ENCODE measurements around the gene RASAL2. TPM values are rescaled to one million over a fixed set of nuclear protein-coding genes. Genes with fewer than 3 reads are reported as not detected.
A peak's percentile ranks its signal among the peaks of the same experiment; 100 is the strongest.
"Not testable (repeated sequence)": the region's sequence is repeated elsewhere in the genome, so short reads cannot be mapped to it uniquely, and the experiment has no call there.

Gene RASAL2
- total RNA-seq, 8 experiments from 2014 or later: 8.0 to 36.6 (median 23.7) TPM

GRCh38 chr1:178086294-178086693 lies 7.6 kb upstream of the RASAL2 start:
- in situ Hi-C loops (cut with MboI; ENCODE audit: low pct_unique_long_range_greater_than_20kb in 2 of 9, low sequenced_read_pairs in 9 of 9, unreplicated experiment in 9 of 9): no loop called here
- 0 to 100% (median 89%) methylated on average over 1 to 3 of the region's 3 CpGs for WGBS, 10 experiments
- Histone ChIP-seq H3K4me1 (replicated peaks in 1 of 2) (no peaks in the 10 kb centered on the region), H3K4me3 (no peak overlapping the region), H3K27ac (no peak overlapping the region)
- ATAC-seq (replicated peaks in 6 of 8): peak in 2 of 8 experiments; percentile 74 to 88

DNA sequence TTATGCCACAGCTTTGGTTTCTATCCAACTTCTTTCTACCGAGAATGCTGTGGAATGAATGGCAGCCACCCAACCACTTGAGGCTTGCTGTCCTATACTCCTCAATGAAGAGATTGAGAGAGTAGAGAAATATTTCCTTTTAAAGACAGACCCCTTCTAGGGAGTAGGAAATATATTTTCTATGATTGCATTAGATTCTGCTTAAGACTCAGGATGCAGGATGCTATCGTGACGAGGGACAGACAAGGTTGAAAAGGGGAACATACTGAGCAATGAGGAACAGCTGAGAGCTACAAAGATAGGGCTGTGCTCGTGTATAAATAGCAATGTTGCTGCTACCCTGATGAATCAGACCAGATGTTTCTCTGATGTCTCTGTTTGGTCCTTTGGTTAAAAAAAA lies 7.1 kb upstream of the RASAL2 start:
- Histone ChIP-seq H3K27ac (no peak overlapping the region), H3K4me1 (replicated peaks in 1 of 2) (no peaks in the 10 kb centered on the region), H3K4me3 (no peak overlapping the region)
- 0 to 100% (median 82%) methylated on average over 2 to 4 of the region's 4 CpGs for WGBS, 10 experiments
- in situ Hi-C loops (cut with MboI; ENCODE audit: low pct_unique_long_range_greater_than_20kb in 2 of 9, low sequenced_read_pairs in 9 of 9, unreplicated experiment in 9 of 9): no loop called here
- ATAC-seq (replicated peaks in 6 of 8): peak in 2 of 8 experiments; percentile 78 to 87

GRCh38 chr1:178088651-178089050 lies 5.3 kb upstream of the RASAL2 start:
- 33 to 100% (median 83%) methylated on average over 1 to 2 of the region's 2 CpGs; no CpG with 5 or more reads in 3 of the 10 experiments for WGBS, 10 experiments
- Histone ChIP-seq H3K4me1 (replicated peaks in 1 of 2) (peaks cover 0 to 4% of the 10 kb centered on the region in 2 donors), H3K27ac (no peak overlapping the region), H3K4me3 (no peak overlapping the region)
- no peak for ATAC-seq (replicated peaks in 6 of 8)
- in situ Hi-C loops (cut with MboI; ENCODE audit: low pct_unique_long_range_greater_than_20kb in 2 of 9, low sequenced_read_pairs in 9 of 9, unreplicated experiment in 9 of 9): no loop called here

GRCh38 chr1:178091454-178091853 lies 2.5 kb upstream of the RASAL2 start:
- H3K4me1 ChIP-seq (replicated peaks in 1 of 2): peaks cover 11 to 20% of the 10 kb centered on the region in 2 donors
- in situ Hi-C loops (cut with MboI; ENCODE audit: low pct_unique_long_range_greater_than_20kb in 2 of 9, low sequenced_read_pairs in 9 of 9, unreplicated experiment in 9 of 9); ATAC-seq (replicated peaks in 6 of 8); H3K4me3 ChIP-seq; H3K27ac ChIP-seq: not testable (repeated sequence)
- WGBS, 10 experiments: 80 to 100% (median 93%) methylated on average over 1 to 2 of the region's 4 CpGs; no CpG with 5 or more reads in 4 of the 10 experiments

- no peak for ATAC-seq (replicated peaks in 6 of 8)
- in situ Hi-C loops (cut with MboI; ENCODE audit: low pct_unique_long_range_greater_than_20kb in 2 of 9, low sequenced_read_pairs in 9 of 9, unreplicated experiment in 9 of 9): no loop called here
- H3K4me1 ChIP-seq (replicated peaks in 1 of 2): peaks cover 14 to 27% of the 10 kb centered on the region in 2 donors
- H3K4me3 ChIP-seq: peak overlapping the region in 1 of 5 donors; percentile 83
- no peak overlapping the region for H3K27ac ChIP-seq
- 57 to 100% (median 82%) methylated on average over 1 to 3 of the region's 3 CpGs for WGBS, 10 experiments
These were observed 1.7 kb upstream of the RASAL2 start for GRCh38 chr1:178091986-178092745.

GRCh38 chr1:178092878-178093493 lies 918 bp upstream of the RASAL2 start:
- peak overlapping the region; percentile 83 to 94 (median 89) for H3K4me3 ChIP-seq
- peak overlapping the region in 1 of 2 donors; percentile 95 for H3K27ac ChIP-seq
- peak; percentile 6 to 42 (median 30) for ATAC-seq (replicated peaks in 6 of 8)
- 0 to 20% (median 6%) methylated on average over 1 to 11 of the region's 11 CpGs; no CpG with 5 or more reads in 1 of the 10 experiments for WGBS, 10 experiments
- in situ Hi-C loops (cut with MboI; ENCODE audit: low pct_unique_long_range_greater_than_20kb in 2 of 9, low sequenced_read_pairs in 9 of 9, unreplicated experiment in 9 of 9): no loop called here
- H3K4me1 ChIP-seq (replicated peaks in 1 of 2): peaks cover 14 to 31% of the 10 kb centered on the region in 2 donors

GRCh38 chr1:178093494-178093950 lies 382 bp upstream of the RASAL2 start:
- in situ Hi-C loops (cut with MboI; ENCODE audit: low pct_unique_long_range_greater_than_20kb in 2 of 9, low sequenced_read_pairs in 9 of 9, unreplicated experiment in 9 of 9): no loop called here
- ATAC-seq (replicated peaks in 6 of 8): peak; percentile 62 to 88 (median 84)

DNA sequence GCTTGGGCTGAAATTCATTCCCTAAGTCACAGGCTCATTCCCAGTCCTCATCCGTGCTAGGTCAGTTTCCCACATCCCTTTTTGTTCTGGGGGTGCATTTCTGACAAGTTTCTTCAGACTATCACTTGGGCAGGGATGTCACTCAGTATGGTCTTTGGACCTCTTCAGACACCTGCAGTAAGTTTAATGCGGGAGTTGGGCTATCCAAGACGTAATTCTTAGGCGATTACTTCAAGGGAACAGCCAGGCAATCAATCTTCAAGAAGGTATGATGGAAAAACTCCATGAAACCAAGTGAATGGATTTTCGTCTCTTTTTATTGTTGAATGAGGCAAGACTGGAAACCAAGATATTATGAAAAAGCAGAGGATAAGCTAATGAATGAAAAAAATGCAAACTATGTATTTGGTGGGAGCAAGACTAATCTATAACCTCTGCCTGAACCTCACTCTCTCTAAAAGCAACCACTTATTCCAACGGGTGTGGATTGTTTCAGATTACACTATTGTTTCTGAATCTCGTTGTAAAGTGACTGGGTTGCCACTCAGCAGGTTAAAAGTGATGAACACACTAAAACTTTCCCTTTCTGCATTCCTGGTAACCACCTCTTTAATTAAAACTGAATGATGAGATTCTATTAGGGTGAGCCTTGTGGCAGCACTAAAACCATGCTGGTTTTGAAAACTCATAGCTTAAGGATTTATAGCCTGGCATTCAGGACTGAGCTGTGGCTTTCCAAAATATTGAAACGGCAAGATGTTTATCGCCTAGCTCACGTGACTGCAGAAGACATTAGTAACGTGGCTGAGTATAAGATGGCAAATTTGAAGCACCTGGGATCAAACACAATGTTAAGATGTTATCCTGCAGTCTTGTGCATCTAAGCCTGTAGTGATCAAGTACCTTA lies 1.1 kb downstream of the RASAL2 start:
- peak overlapping the region; percentile 83 to 94 (median 89) for H3K4me3 ChIP-seq
- WGBS, 10 experiments: 0 to 12% (median 4%) methylated on average over 4 to 11 of the region's 11 CpGs
- H3K4me1 ChIP-seq (replicated peaks in 1 of 2): peaks cover 18 to 31% of the 10 kb centered on the region in 2 donors
- in situ Hi-C loops (cut with MboI; ENCODE audit: low pct_unique_long_range_greater_than_20kb in 2 of 9, low sequenced_read_pairs in 9 of 9, unreplicated experiment in 9 of 9): no loop called here
- no peak for ATAC-seq (replicated peaks in 6 of 8)
- H3K27ac ChIP-seq: peak overlapping the region; percentile 89 to 95

More at GRCh38 chr1:178093494-178093950, 382 bp upstream of the RASAL2 start:
- WGBS, 10 experiments: 0 to 2% (median 0%) methylated on average over 2 to 20 of the region's 42 CpGs; no CpG with 5 or more reads in 3 of the 10 experiments
- Histone ChIP-seq H3K4me1 (replicated peaks in 1 of 2) (peaks cover 18 to 31% of the 10 kb centered on the region in 2 donors), H3K4me3 (peak overlapping the region; percentile 83 to 94 (median 89)), H3K27ac (peak overlapping the region; percentile 89 to 95)

DNA sequence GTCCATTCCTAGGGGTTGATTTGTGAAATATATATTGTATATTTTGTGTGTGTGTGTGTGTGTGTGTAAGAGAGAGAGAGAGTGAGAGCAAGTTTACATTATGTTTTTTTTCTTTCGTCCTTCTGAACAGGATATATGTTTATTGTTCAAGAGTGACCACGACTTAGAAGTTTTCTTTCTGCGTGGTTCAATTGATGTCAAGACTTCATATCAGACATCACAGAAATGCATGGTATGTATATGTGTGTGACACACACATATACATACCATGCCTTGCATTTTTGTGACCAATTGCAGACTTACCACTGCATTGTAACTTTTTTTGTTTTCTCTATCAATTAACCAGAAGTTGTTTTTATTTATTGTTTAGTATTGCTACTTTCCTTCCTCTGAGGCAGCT lies 2.5 kb downstream of the RASAL2 start:
- WGBS, 10 experiments: 27 to 86% (median 74%) methylated on average over 1 to 3 of the region's 3 CpGs; no CpG with 5 or more reads in 2 of the 10 experiments
- in situ Hi-C loops (cut with MboI; ENCODE audit: low pct_unique_long_range_greater_than_20kb in 2 of 9, low sequenced_read_pairs in 9 of 9, unreplicated experiment in 9 of 9): no loop called here
- peak overlapping the region in 1 of 5 donors; percentile 83 for H3K4me3 ChIP-seq
- no peak for ATAC-seq (replicated peaks in 6 of 8)
- no peak overlapping the region for H3K27ac ChIP-seq
- H3K4me1 ChIP-seq (replicated peaks in 1 of 2): peaks cover 18 to 31% of the 10 kb centered on the region in 2 donors

DNA sequence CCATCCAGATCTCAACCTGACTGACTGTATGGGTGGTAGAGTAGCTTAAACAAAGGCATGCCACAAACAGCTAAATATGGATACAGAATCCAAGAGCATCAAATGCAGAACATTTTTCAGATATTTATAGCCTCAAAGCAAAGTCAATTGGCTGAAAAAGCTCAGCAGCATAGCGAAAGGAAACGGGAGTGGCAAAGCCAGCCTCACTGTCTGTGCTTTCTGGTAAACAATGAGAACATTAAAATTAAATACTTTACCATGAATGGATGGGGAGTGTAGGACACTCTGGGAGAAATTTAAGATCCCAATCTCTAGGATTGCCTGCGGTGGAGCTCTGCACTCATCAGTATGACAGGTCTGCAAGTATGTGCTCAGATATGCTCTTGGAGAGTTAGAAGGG lies 4.4 kb downstream of the RASAL2 start:
- ATAC-seq (replicated peaks in 6 of 8): no peak
- H3K4me3 ChIP-seq: no peak overlapping the region
- in situ Hi-C loops (cut with MboI; ENCODE audit: low pct_unique_long_range_greater_than_20kb in 2 of 9, low sequenced_read_pairs in 9 of 9, unreplicated experiment in 9 of 9): no loop called here
- peaks cover 18 to 27% of the 10 kb centered on the region in 2 donors for H3K4me1 ChIP-seq (replicated peaks in 1 of 2)
- WGBS, 10 experiments: 82 to 100% (median 95%) methylated on average over 1 to 3 of the region's 3 CpGs
- H3K27ac ChIP-seq: no peak overlapping the region

DNA sequence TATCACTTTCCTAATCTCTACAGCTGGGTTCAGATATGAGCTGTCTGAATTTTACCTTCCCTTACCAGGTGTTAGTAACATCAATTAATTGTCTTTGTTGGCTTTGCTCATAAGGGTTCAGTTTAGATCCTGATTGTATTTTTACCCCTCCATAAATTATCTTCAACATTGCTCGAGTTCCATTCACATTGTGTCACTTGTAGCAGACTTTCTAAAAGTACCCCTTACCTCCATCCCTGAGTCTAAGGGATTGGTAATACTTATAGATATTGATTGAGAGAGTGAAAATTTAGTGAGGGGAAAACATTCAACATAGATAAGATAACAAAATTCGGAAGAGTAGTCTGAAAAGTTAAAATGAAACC lies 7.3 kb downstream of the RASAL2 start:
- no peak overlapping the region for H3K27ac ChIP-seq

GRCh38 chr1:178101654-178102053 lies 7.8 kb downstream of the RASAL2 start:
- in situ Hi-C loops (cut with MboI; ENCODE audit: low pct_unique_long_range_greater_than_20kb in 2 of 9, low sequenced_read_pairs in 9 of 9, unreplicated experiment in 9 of 9): no loop called here
- Histone ChIP-seq H3K27ac (no peak overlapping the region), H3K4me1 (replicated peaks in 1 of 2) (peaks cover 6 to 9% of the 10 kb centered on the region in 2 donors), H3K4me3 (no peak overlapping the region)
- ATAC-seq (replicated peaks in 6 of 8): no peak
- 20 to 100% (median 50%) methylated on average over 1 of the region's 1 CpG; no CpG with 5 or more reads in 1 of the 10 experiments for WGBS, 10 experiments

More for the DNA sequence above, 7.3 kb downstream of the RASAL2 start:
- 0 to 87% (median 78%) methylated on average over 1 to 2 of the region's 2 CpGs; no CpG with 5 or more reads in 1 of the 10 experiments for WGBS, 10 experiments
- ATAC-seq (replicated peaks in 6 of 8): no peak
- Histone ChIP-seq H3K4me1 (replicated peaks in 1 of 2) (peaks cover 7 to 13% of the 10 kb centered on the region in 2 donors), H3K4me3 (no peak overlapping the region)
- in situ Hi-C loops (cut with MboI; ENCODE audit: low pct_unique_long_range_greater_than_20kb in 2 of 9, low sequenced_read_pairs in 9 of 9, unreplicated experiment in 9 of 9): no loop called here

Measured in motor neuron (in vitro differentiated cells).